ENCODE measurements around the gene NHERF2. TPM values are rescaled to one million over a fixed set of nuclear protein-coding genes. Genes with fewer than 3 reads are reported as not detected.

The NHERF2 gene
- total and polyA plus RNA-seq, 9 of the 15 experiments (the other 6 are each of a cell fraction or from before 2014, with no cell fraction given) = 0.15 to 42.0 (median 12.5) TPM

DNA sequence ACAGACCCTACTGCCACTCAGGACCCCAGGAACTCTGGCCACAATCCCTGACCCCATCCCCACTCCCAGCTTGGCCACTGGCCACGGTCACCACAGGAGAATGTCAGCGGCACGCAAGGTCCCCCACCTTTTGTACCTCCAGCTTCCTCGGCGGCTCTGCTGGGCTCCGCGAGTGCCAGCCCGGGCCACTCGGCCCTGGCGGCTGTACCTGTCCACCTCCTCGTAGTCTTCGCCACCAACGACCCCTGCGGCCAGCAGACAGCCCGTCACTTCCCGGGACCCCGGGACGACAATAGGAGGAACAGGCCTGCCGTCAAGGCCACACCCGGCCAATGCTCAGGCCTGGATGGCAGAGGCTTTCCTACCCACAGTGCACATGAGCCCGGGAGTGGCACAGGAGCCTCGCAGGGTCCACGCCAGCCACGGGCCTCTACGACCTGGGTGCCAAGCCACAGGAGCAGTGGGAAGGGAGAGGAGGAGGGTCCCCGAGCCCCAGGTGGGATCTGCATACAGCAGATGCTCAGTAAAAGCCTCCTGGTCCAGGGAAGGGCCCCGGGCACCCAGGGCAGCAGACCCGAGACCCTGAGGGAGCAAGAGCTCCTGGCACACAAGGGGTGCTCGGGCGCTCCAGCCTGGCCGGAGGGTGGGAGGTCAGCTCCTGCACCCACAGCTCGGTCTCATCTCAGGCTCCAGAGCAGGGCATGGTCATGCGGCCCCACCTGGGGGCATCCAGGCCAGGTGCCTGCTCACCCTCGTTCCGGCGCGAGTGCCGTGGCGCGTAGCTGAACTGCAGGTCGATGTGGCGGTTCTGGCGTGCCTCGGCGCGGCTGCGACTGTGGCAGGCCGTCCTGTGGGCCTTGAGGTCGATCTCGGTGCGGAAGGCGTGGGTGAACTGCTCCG lies 25.0 kb upstream of the NHERF2 start:
- no peak overlapping the region for H3K4me2 ChIP-seq (ENCODE audit: insufficient read depth, low read length)
- no peak overlapping the region for H3K4me3 ChIP-seq
- ATAC-seq = no peak
- in situ Hi-C loops (cut with MboI) (no loop called here), intact Hi-C loops (cut with micrococcal nuclease) (no loop called here)
- 97% methylated on average over 40 of the region's 53 CpGs for WGBS (ENCODE audit: insufficient coverage, low coverage, missing lambda C conversion rate)
- H3K9me3 ChIP-seq (replicated peaks; ENCODE audit: control insufficient read depth, insufficient read depth, low read depth, low read length) = no peaks in the 10 kb centered on the region
- H2AFZ ChIP-seq (ENCODE audit: low read depth, low read length) = no peak overlapping the region
- TF ChIP-seq ZNF57 (CRISPR knock-in tag; IDR thresholded peaks at IDR 0.05) = no peak
- TF ChIP-seq, protein P1, sequence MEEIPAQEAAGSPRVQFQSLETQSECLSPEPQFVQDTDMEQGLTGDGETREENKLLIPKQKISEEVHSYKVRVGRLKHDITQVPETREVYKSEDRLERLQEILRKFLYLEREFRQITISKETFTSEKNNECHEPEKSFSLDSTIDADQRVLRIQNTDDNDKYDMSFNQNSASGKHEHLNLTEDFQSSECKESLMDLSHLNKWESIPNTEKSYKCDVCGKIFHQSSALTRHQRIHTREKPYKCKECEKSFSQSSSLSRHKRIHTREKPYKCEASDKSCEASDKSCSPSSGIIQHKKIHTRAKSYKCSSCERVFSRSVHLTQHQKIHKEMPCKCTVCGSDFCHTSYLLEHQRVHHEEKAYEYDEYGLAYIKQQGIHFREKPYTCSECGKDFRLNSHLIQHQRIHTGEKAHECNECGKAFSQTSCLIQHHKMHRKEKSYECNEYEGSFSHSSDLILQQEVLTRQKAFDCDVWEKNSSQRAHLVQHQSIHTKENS (CRISPR knock-in tag; IDR thresholded peaks at IDR 0.05) = no peak
- no peak for TF ChIP-seq ZNF584 (CRISPR knock-in tag; IDR thresholded peaks at IDR 0.05; ENCODE audit: low read depth)
- no peak for TF ChIP-seq KAT2B (IDR thresholded peaks at IDR 0.05; ENCODE audit: low read depth, low read length)
- TF ChIP-seq BCOR (IDR thresholded peaks at IDR 0.05) = no peak
- peak; percentile 46 for TF ChIP-seq RBFOX2 (IDR thresholded peaks at IDR 0.05; ENCODE audit: low read depth, low read length)
- no peak for TF ChIP-seq ARID2 (IDR thresholded peaks at IDR 0.05)
- TF ChIP-seq POLR2G (IDR thresholded peaks at IDR 0.05; ENCODE audit: low read depth, low read length) = peak; percentile 54
- peaks cover 7 to 80% of the 10 kb centered on the region in 2 experiments for H3K4me1 ChIP-seq (replicated peaks in 1 of 2; ENCODE audit: control insufficient read depth in 2 of 2, insufficient read depth in 2 of 2, low read length in 2 of 2)
- H3K36me3 ChIP-seq (ENCODE audit: control insufficient read depth, insufficient read depth, low read length) = peaks cover 95% of the 10 kb centered on the region
- POLR2A ChIA-PET = interaction anchor here (0.7 kb wide), 1 partner anchor 154 kb away, joined by 4 read pairs; the partner anchor contains the start of gene TRAF7
- no peak overlapping the region for H3K27ac ChIP-seq (ENCODE audit: extremely low read depth, low read depth, low read length)
- peaks cover 45% of the 10 kb centered on the region for H3K79me2 ChIP-seq (ENCODE audit: control insufficient read depth, insufficient read depth, low read length)
- no peak for DNase-seq (ENCODE audit: extremely low read depth in 1 of 4, low spot score in 3 of 4)
- H3K9me1 ChIP-seq (ENCODE audit: control insufficient read depth, insufficient read depth, low read length) = peaks cover 9% of the 10 kb centered on the region
- peaks cover 23% of the 10 kb centered on the region for H4K20me1 ChIP-seq (replicated peaks; ENCODE audit: control insufficient read depth, insufficient read depth, low read length)
- CTCF ChIA-PET (ENCODE audit: low intra/inter-chr PET ratio) = no interaction called here
- BruUV-seq (replicated peaks) = no TSS peak
- no peaks in the 10 kb centered on the region for H3K27me3 ChIP-seq (ENCODE audit: control insufficient read depth in 2 of 2, insufficient read depth in 2 of 2, low read length in 2 of 2)
- H3K9ac ChIP-seq (ENCODE audit: insufficient read depth in 1 of 2, low read depth in 2 of 2, low read length in 2 of 2) = peak overlapping the region in 1 of 2 experiments; percentile 43; a peak in 1 of 4 replicates
- no peak for FAIRE-seq

All from K562 (cell line).